OCI-LY1 (cell line): ENCODE data around the gene FYTTD1.
"Not testable (repeated sequence)": the region's sequence is repeated elsewhere in the genome, so short reads cannot be mapped to it uniquely, and the experiment has no call there.

ENCODE experiments used
- CTCF ChIP-seq: fragments of 200-600 bp; sonication (generic), shearing (Covaris generic); IDR thresholded peaks from 2 replicates; pipeline ENCODE4 v1.5.1; 2017; ENCODE audit warnings: mild to moderate bottlenecking, antibody characterized with exemption, low read length, moderate library complexity, mixed read lengths
- EZH2 ChIP-seq: fragments of 200-600 bp; sonication (generic), shearing (Covaris generic); IDR thresholded peaks from 2 replicates; pipeline ENCODE4 v1.8.0; 2017; ENCODE audit warnings: borderline replicate concordance, mixed run types, mild to moderate bottlenecking, antibody characterized with exemption, low read length, moderate library complexity, mixed read lengths

DNA sequence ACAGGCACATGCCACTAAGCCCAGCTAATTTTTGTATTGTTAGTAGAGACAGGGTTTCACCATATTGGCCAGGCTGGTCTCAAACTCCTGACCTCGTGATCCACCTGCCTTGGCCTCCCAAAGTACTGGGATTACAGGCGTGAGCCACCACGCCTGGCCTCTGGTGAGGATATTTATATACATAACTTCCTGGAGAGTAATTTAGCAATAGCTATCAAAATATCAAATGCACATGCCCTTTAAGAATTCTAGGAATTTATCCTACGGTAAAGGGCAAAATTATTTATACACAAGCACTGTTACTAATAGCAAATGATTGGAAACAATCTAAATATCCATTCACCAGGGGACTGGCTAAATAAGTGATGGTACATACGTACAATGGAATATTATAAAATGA lies 38.7 kb upstream of the FYTTD1 start:
- TF ChIP-seq CTCF, EZH2: not testable (repeated sequence)
